ENCODE data around the gene NR1D1.

Gene NR1D1

GRCh38 chr17:40086150-40087044, 14.0 kb downstream of the NR1D1 start:
- peak; percentile 73 for FAIRE-seq

GRCh38 chr17:40084477-40084876, 15.9 kb downstream of the NR1D1 start:
- FAIRE-seq, result no peak
- no peak for DNase-seq (ENCODE audit: extremely low spot score, insufficient read length, low read depth)

More at GRCh38 chr17:40086150-40087044, 14.0 kb downstream of the NR1D1 start:
- no peak for DNase-seq (ENCODE audit: extremely low spot score, insufficient read length, low read depth)

- no peak for DNase-seq (ENCODE audit: extremely low spot score, insufficient read length, low read depth)
- no peak for FAIRE-seq
These were observed 20.8 kb downstream of the NR1D1 start for GRCh38 chr17:40079545-40079944.

- DNase-seq (ENCODE audit: extremely low spot score, insufficient read length, low read depth), result no peak
- no peak for FAIRE-seq
These were observed 23.8 kb downstream of the NR1D1 start for GRCh38 chr17:40076591-40076990.

GRCh38 chr17:40075942-40076498, 24.4 kb downstream of the NR1D1 start:
- FAIRE-seq (no peak), DNase-seq (ENCODE audit: extremely low spot score, insufficient read length, low read depth) (no peak)

- FAIRE-seq, result peak; percentile 79
- DNase-seq (ENCODE audit: extremely low spot score, insufficient read length, low read depth), result no peak
These were observed 25.0 kb downstream of the NR1D1 start for GRCh38 chr17:40075201-40075941.

GRCh38 chr17:40074871-40075200, 25.6 kb downstream of the NR1D1 start:
- FAIRE-seq (no peak), DNase-seq (ENCODE audit: extremely low spot score, insufficient read length, low read depth) (no peak)

GRCh38 chr17:40074175-40074512, 26.2 kb downstream of the NR1D1 start:
- FAIRE-seq, result no peak
- no peak for DNase-seq (ENCODE audit: extremely low spot score, insufficient read length, low read depth)

GRCh38 chr17:40073454-40074174, 26.8 kb downstream of the NR1D1 start:
- FAIRE-seq (no peak), DNase-seq (ENCODE audit: extremely low spot score, insufficient read length, low read depth) (no peak)

GRCh38 chr17:40072735-40073346, 27.5 kb downstream of the NR1D1 start:
- DNase-seq (ENCODE audit: extremely low spot score, insufficient read length, low read depth), result no peak
- no peak for FAIRE-seq

- FAIRE-seq (no peak), DNase-seq (ENCODE audit: extremely low spot score, insufficient read length, low read depth) (no peak)
These were observed 28.2 kb downstream of the NR1D1 start for GRCh38 chr17:40072040-40072734.

GRCh38 chr17:40071313-40072039, 28.9 kb downstream of the NR1D1 start:
- DNase-seq (ENCODE audit: extremely low spot score, insufficient read length, low read depth) (no peak), FAIRE-seq (no peak)

- no peak for DNase-seq (ENCODE audit: extremely low spot score, insufficient read length, low read depth)
- FAIRE-seq, result no peak
These were observed 29.6 kb downstream of the NR1D1 start for GRCh38 chr17:40070709-40071312.

- DNase-seq (ENCODE audit: extremely low spot score, insufficient read length, low read depth), result no peak
- FAIRE-seq, result no peak
These were observed 30.4 kb downstream of the NR1D1 start for GRCh38 chr17:40069751-40070708.

- FAIRE-seq (peak; percentile 69), DNase-seq (ENCODE audit: extremely low spot score, insufficient read length, low read depth) (no peak)
These were observed 31.3 kb downstream of the NR1D1 start for GRCh38 chr17:40068917-40069750.

- DNase-seq (ENCODE audit: extremely low spot score, insufficient read length, low read depth), result no peak
- no peak for FAIRE-seq
These were observed 31.8 kb downstream of the NR1D1 start for GRCh38 chr17:40068584-40068916.

- DNase-seq (ENCODE audit: extremely low spot score, insufficient read length, low read depth) (no peak), FAIRE-seq (no peak)
These were observed 32.2 kb downstream of the NR1D1 start for GRCh38 chr17:40068129-40068581.
